HCT116 (cell line): ENCODE data around the gene DNHD1. TPM values are rescaled to one million over a fixed set of nuclear protein-coding genes. Genes with fewer than 3 reads are reported as not detected.
A peak's percentile ranks its signal among the peaks of the same experiment; 100 is the strongest.

Experiments used
- ATAC-seq: fragments of 200-7000 bp; cut with Tn5 transposase; 2 replicates; pipeline ENCODE4 v1.9.1; 2020; ENCODE audit warnings: mild to moderate bottlenecking, moderate library complexity
- BruUV-seq: library from RNA; stranded (reverse); fragments of 400-500 nt; replicated peaks from 2 replicates; lab custom pipeline; 2021; lab: Mats Ljungman, UMichigan
- CTCF ChIA-PET: fragments of 300-600 bp; sonication (Branson Sonifier 250); formaldehyde crosslinking; loops from one replicate; lab custom pipeline; 2021; ENCODE audit warnings: antibody characterized with exemption; lab: Charles Lee
- POLR2A ChIA-PET: fragments of 300-600, 350-600 bp; sonication (Branson Sonifier 250); formaldehyde crosslinking; loops from one replicate; lab custom pipeline; 2021; ENCODE audit warnings: antibody characterized with exemption; lab: Charles Lee
- RAD21 ChIA-PET, 2 experiments: fragments of 300-600 bp; sonication (Branson Sonifier 250); formaldehyde crosslinking; loops; one replicate each; lab custom pipeline; 2023; ENCODE audit warnings: low total read pairs in 2 of 2; ENCODE audit not compliant: uncharacterized antibody in 2 of 2, unreplicated experiment in 2 of 2, low non-redundant PET in 1 of 2; lab: Charles Lee
- DNase-seq: peaks from one replicate; pipeline ENCODE4 v3.0.0-alpha.2; 2010; ENCODE audit warnings: low read depth, low spot score
- H2AFZ ChIP-seq: fragments of 200-600 bp; shearing (Covaris generic), sonication (generic); 2 replicates; pipeline ENCODE4 v1.6.1; 2017; ENCODE audit warnings: low read depth, mixed run types, mixed read lengths, antibody characterized with exemption, low read length; ENCODE audit not compliant: poor library complexity, severe bottlenecking
- H3K27ac ChIP-seq: 2 replicates; pipeline ENCODE4 v1.5.1; 2012; ENCODE audit warnings: low read depth, low read length
- H3K27me3 ChIP-seq: fragments of 200-600 bp; sonication (generic); 2 replicates; pipeline ENCODE4 v1.6.1; 2016; ENCODE audit warnings: mixed run types, low read length, mixed read lengths; ENCODE audit not compliant: insufficient read depth
- H3K36me3 ChIP-seq, 2 experiments: fragments of 200-500 bp in 1 of 2; fragments of 200-600 bp in 1 of 2; sonication (Bioruptor generic) in 1 of 2; sonication (generic) in 1 of 2; 2 replicates each; pipeline versions ENCODE4 v1.5.1 to v1.6.1; 2014 to 2016; ENCODE audit warnings: low read length in 2 of 2, inconsistent platforms in 1 of 2, mixed read lengths in 1 of 2, mixed run types in 1 of 2; ENCODE audit not compliant: insufficient read depth in 2 of 2, control insufficient read depth in 1 of 2
- H3K4me1 ChIP-seq, 2 experiments: fragments of 200-600 bp in 1 of 2; sonication (generic) in 1 of 2; 2 replicates each; pipeline versions ENCODE4 v1.5.1 to v1.6.1; 2012 to 2017; ENCODE audit warnings: low read length in 2 of 2, inconsistent platforms in 1 of 2, mild to moderate bottlenecking in 1 of 2, mixed read lengths in 1 of 2, mixed run types in 1 of 2, moderate library complexity in 1 of 2; ENCODE audit not compliant: insufficient read depth in 2 of 2, control insufficient read depth in 1 of 2
- H3K4me2 ChIP-seq: fragments of 200-600 bp; sonication (generic); 2 replicates; pipeline ENCODE4 v1.6.1; 2017; ENCODE audit warnings: mixed run types, low read length, mixed read lengths
- H3K4me3 ChIP-seq, 2 experiments: fragments of 200-600 bp in 1 of 2; sonication (generic) in 1 of 2; replicated peaks in 1 of 2; 2 replicates each; pipeline ENCODE4 v1.5.1; 2011 to 2016; ENCODE audit warnings: low read length in 2 of 2, control low read depth in 1 of 2, low read depth in 1 of 2, mild to moderate bottlenecking in 1 of 2, mixed read lengths in 1 of 2, mixed run types in 1 of 2
- H3K79me2 ChIP-seq: fragments of 200-600 bp; sonication (generic); 2 replicates; pipeline ENCODE4 v1.6.1; 2017; ENCODE audit warnings: mild to moderate bottlenecking, mixed run types, low read length, moderate library complexity, mixed read lengths; ENCODE audit not compliant: insufficient read depth
- H3K9ac ChIP-seq: fragments of 200-600 bp; sonication (generic); 2 replicates; pipeline ENCODE4 v1.6.1; 2016; ENCODE audit warnings: low read length, mixed read lengths
- H3K9me2 ChIP-seq: fragments of 200-600 bp; sonication (generic), shearing (Covaris generic); 2 replicates; pipeline ENCODE4 v1.6.1; 2017; ENCODE audit warnings: mixed run types, mild to moderate bottlenecking, moderate library complexity; ENCODE audit not compliant: insufficient read depth
- H3K9me3 ChIP-seq, 2 experiments: fragments of 200-500 bp in 1 of 2; fragments of 200-600 bp in 1 of 2; sonication (Bioruptor generic) in 1 of 2; sonication (generic) in 1 of 2; 2 replicates each; pipeline ENCODE4 v1.6.1; 2014 to 2017; ENCODE audit warnings: low read length in 2 of 2, mixed read lengths in 2 of 2, inconsistent platforms in 1 of 2, low read depth in 1 of 2, mild to moderate bottlenecking in 1 of 2, mixed run types in 1 of 2, moderate library complexity in 1 of 2; ENCODE audit not compliant: control insufficient read depth in 1 of 2, insufficient read depth in 1 of 2
- H4K20me1 ChIP-seq: fragments of 200-600 bp; sonication (generic), shearing (Covaris generic); 2 replicates; pipeline ENCODE4 v1.6.1; 2017; ENCODE audit warnings: mixed run types, mild to moderate bottlenecking, moderate library complexity; ENCODE audit not compliant: insufficient read depth
- CEBPB ChIP-seq: IDR thresholded peaks from 2 replicates; pipeline ENCODE4 v1.6.1; 2012; ENCODE audit warnings: low read depth
- ELF1 ChIP-seq: IDR thresholded peaks from 2 replicates; pipeline ENCODE4 v1.6.1; 2012; ENCODE audit warnings: low read depth, borderline replicate concordance
- EZH2 ChIP-seq: fragments of 200-600 bp; sonication (generic); IDR thresholded peaks from 2 replicates; pipeline ENCODE4 v1.6.1; 2017; ENCODE audit warnings: antibody characterized with exemption, mixed run types
- EZH2phosphoT487 ChIP-seq: fragments of 200-600 bp; IDR thresholded peaks from 2 replicates; pipeline ENCODE4 v1.6.1; 2018; ENCODE audit warnings: antibody characterized with exemption, borderline replicate concordance
- FOSL1 ChIP-seq: IDR thresholded peaks from 2 replicates; pipeline ENCODE4 v1.6.1; 2012; ENCODE audit warnings: low read depth
- JUND ChIP-seq: IDR thresholded peaks from 2 replicates; pipeline ENCODE4 v1.6.1; 2012
- POLR2A ChIP-seq: IDR thresholded peaks from 2 replicates; pipeline ENCODE4 v1.7.0; 2011; ENCODE audit warnings: borderline replicate concordance; ENCODE audit not compliant: insufficient read depth, insufficient read length; ENCODE audit errors: extremely low read depth
- POLR2AphosphoS5 ChIP-seq: IDR thresholded peaks from 2 replicates; pipeline ENCODE4 v1.6.1; 2011; ENCODE audit warnings: mild to moderate bottlenecking, low read depth, low read length, moderate library complexity
- RAD21 ChIP-seq: IDR thresholded peaks from 2 replicates; pipeline ENCODE4 v1.6.1; 2012; ENCODE audit warnings: low read depth, mild to moderate bottlenecking
- SIN3A ChIP-seq: IDR thresholded peaks from 2 replicates; pipeline ENCODE4 v1.6.1; 2012; ENCODE audit warnings: low read depth
- SP1 ChIP-seq: IDR thresholded peaks from 2 replicates; pipeline ENCODE4 v1.6.1; 2012; ENCODE audit warnings: low read depth
- SRF ChIP-seq: IDR thresholded peaks from 2 replicates; pipeline ENCODE4 v1.6.1; 2012; ENCODE audit warnings: low read depth
- TCF7L2 ChIP-seq: IDR thresholded peaks from 2 replicates; pipeline ENCODE4 v1.7.0; 2011; ENCODE audit warnings: borderline replicate concordance, inconsistent platforms; ENCODE audit not compliant: insufficient read depth, insufficient read length; ENCODE audit errors: extremely low read depth
- YY1 ChIP-seq: IDR thresholded peaks from 2 replicates; pipeline ENCODE4 v1.6.1; 2011; ENCODE audit warnings: low read length, low read depth, moderate library complexity, mild to moderate bottlenecking; ENCODE audit not compliant: insufficient replicate concordance; ENCODE audit errors: extremely low read depth
- intact Hi-C: fragments of 100-400 bp; cut with micrococcal nuclease; formaldehyde crosslinking; loops from 2 replicates; pipeline ENCODE4 v1.10.0; 2022
- total RNA-seq: library from RNA; stranded (reverse); gene quantifications from one replicate; pipeline ENCODE4 v1.2.1, GENCODE V29; 2021; ENCODE audit not compliant: unreplicated experiment
- TF ChIP-seq, protein P1 (sequence below): IDR thresholded peaks from 2 replicates; pipeline ENCODE4 v1.6.1; 2012
- TF ChIP-seq, protein P2 (sequence below): IDR thresholded peaks from 2 replicates; pipeline ENCODE4 v1.6.1; 2012
- TF ChIP-seq, protein P3 (sequence below): IDR thresholded peaks from 2 replicates; pipeline ENCODE4 v1.6.1; 2011; ENCODE audit warnings: mild to moderate bottlenecking, low read length, moderate library complexity; ENCODE audit not compliant: insufficient replicate concordance; ENCODE audit errors: extremely low read depth
- TF ChIP-seq, protein P4 (sequence below), 3 experiments: fragments of 200-600 bp in 1 of 3; sonication (generic) in 1 of 3; IDR thresholded peaks in 2 of 3; conservative IDR thresholded peaks in 1 of 3; 2 replicates each; pipeline ENCODE4 v1.5.1; 2012 to 2017; ENCODE audit warnings: low read depth in 2 of 3, low read length in 2 of 3, antibody characterized with exemption in 1 of 3, borderline replicate concordance in 1 of 3, control low read depth in 1 of 3, mild to moderate bottlenecking in 1 of 3, mixed read lengths in 1 of 3, mixed run types in 1 of 3, moderate library complexity in 1 of 3; ENCODE audit not compliant: insufficient read depth in 1 of 3

The DNHD1 gene
- total RNA-seq, 1 experiment from 2014 or later: 8.0 TPM

DNA sequence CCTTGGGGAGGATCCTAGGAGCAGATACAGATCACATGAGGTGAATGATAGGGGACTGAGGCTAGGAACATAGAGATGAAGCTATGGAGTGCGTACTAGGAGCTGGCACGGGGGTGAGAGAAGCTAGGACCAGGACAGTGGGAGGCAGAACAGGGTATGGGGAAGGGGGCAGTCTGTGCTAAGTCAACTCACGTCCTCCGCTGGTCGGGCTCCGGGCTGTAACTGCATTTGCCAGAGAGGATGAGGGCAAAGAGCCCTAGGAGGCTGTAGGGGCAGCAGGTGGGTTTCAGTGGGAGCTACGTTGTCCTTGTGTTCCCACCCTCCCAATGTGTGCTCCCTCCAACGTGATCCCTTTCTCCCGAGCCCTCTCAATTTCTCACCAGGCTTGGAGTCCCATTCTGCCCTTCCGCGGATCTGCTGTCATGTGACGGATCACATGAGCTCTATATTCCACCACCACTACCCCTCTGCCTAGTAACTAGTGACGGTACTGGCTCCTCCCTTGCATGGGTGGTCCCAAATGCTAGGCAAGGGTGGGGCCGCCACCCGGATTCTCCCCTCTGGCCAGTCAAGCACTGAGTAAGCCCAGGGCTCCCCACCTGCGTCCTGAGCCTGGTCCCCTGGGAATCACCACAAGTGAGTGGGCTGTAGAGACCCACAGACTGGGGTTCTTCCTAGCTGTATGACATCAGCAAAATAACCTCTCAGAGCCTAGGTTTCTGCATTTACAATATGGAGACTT lies 122.1 kb downstream of the DNHD1 start, which contains the start of gene TPP1:
TPP1 (minus strand) TSS at position 419 of the 742 bp plus-strand sequence; CDS start at position 397, 22 bp downstream.
- Histone ChIP-seq H3K4me3 (peak within 1 kb of the TSS; percentile 74 to 96), H3K9me3 (no peaks in the 10 kb centered on the region), H3K27me3 (no peaks in the 10 kb centered on the region), H3K9ac (peak within 1 kb of the TSS; percentile 64), H3K27ac (peak within 1 kb of the TSS; percentile 36; the same call in 1 of the 2 replicates), H3K9me2 (no peaks in the 10 kb centered on the region), H3K4me2 (peak within 1 kb of the TSS; percentile 77), H3K79me2 (peaks cover 11% of the 10 kb centered on the region; the same call in 1 of the 2 replicates), H3K36me3 (peaks cover 0 to 4% of the 10 kb centered on the region in 2 experiments; a peak in 1 of 4 replicates), H3K4me1 (peaks cover 5 to 15% of the 10 kb centered on the region in 2 experiments; a peak in 3 of 4 replicates), H4K20me1 (no peaks in the 10 kb centered on the region), H2AFZ (peak within 1 kb of the TSS; percentile 66)
- ChIA-PET POLR2A (interaction anchor here (1.0 to 1.6 kb wide), 6 partner anchors 9 to 240 kb away, joined by 3 to 5 read pairs (median 3); partner anchors contain the start of gene MRPL17), RAD21 (no interaction called here), CTCF (interaction anchor here (1.0 to 1.5 kb wide), 4 partner anchors 49 to 231 kb away, joined by 3 to 4 read pairs (median 3); partner anchors contain the start of gene MRPL17)
- DNase-seq (peak; percentile 90), ATAC-seq (peak; percentile 99)
- TSS peak; percentile 58 for BruUV-seq
- intact Hi-C loops: no loop called here
- no peak for TF ChIP-seq SRF
- TF ChIP-seq RAD21: no peak
- TF ChIP-seq POLR2AphosphoS5: peak; percentile 80
- TF ChIP-seq EZH2: no peak
- no peak for TF ChIP-seq EZH2phosphoT487
- no peak for TF ChIP-seq FOSL1
- no peak for TF ChIP-seq YY1
- TF ChIP-seq, protein P1, sequence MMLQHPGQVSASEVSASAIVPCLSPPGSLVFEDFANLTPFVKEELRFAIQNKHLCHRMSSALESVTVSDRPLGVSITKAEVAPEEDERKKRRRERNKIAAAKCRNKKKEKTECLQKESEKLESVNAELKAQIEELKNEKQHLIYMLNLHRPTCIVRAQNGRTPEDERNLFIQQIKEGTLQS: no peak
- peak; percentile 84 for TF ChIP-seq SIN3A
- no peak for TF ChIP-seq JUND
- TF ChIP-seq, protein P2, sequence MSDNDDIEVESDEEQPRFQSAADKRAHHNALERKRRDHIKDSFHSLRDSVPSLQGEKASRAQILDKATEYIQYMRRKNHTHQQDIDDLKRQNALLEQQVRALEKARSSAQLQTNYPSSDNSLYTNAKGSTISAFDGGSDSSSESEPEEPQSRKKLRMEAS: peak; percentile 56
- TF ChIP-seq, protein P3, sequence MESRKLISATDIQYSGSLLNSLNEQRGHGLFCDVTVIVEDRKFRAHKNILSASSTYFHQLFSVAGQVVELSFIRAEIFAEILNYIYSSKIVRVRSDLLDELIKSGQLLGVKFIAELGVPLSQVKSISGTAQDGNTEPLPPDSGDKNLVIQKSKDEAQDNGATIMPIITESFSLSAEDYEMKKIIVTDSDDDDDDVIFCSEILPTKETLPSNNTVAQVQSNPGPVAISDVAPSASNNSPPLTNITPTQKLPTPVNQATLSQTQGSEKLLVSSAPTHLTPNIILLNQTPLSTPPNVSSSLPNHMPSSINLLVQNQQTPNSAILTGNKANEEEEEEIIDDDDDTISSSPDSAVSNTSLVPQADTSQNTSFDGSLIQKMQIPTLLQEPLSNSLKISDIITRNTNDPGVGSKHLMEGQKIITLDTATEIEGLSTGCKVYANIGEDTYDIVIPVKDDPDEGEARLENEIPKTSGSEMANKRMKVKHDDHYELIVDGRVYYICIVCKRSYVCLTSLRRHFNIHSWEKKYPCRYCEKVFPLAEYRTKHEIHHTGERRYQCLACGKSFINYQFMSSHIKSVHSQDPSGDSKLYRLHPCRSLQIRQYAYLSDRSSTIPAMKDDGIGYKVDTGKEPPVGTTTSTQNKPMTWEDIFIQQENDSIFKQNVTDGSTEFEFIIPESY: no peak
- no peak; the same call in 1 of the 2 replicates for TF ChIP-seq ELF1
- no peak for TF ChIP-seq CEBPB
- TF ChIP-seq, protein P4, sequence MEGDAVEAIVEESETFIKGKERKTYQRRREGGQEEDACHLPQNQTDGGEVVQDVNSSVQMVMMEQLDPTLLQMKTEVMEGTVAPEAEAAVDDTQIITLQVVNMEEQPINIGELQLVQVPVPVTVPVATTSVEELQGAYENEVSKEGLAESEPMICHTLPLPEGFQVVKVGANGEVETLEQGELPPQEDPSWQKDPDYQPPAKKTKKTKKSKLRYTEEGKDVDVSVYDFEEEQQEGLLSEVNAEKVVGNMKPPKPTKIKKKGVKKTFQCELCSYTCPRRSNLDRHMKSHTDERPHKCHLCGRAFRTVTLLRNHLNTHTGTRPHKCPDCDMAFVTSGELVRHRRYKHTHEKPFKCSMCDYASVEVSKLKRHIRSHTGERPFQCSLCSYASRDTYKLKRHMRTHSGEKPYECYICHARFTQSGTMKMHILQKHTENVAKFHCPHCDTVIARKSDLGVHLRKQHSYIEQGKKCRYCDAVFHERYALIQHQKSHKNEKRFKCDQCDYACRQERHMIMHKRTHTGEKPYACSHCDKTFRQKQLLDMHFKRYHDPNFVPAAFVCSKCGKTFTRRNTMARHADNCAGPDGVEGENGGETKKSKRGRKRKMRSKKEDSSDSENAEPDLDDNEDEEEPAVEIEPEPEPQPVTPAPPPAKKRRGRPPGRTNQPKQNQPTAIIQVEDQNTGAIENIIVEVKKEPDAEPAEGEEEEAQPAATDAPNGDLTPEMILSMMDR (IDR thresholded peaks at IDR 0.05 in 2 of 3, conservative IDR thresholded peaks at IDR 0.05 in 1 of 3; ENCODE audit: borderline replicate concordance in 1 of 3, insufficient read depth in 1 of 3, low read depth in 2 of 3, low read length in 2 of 3): no peak
- TF ChIP-seq POLR2A: peak; percentile 31
- TF ChIP-seq TCF7L2: no peak
- TF ChIP-seq SP1: peak; percentile 52
